ENCODE results near the gene UGT2B7.
"Not testable (repeated sequence)": the region's sequence is repeated elsewhere in the genome, so short reads cannot be mapped to it uniquely, and the experiment has no call there.

UGT2B7 gene

DNA sequence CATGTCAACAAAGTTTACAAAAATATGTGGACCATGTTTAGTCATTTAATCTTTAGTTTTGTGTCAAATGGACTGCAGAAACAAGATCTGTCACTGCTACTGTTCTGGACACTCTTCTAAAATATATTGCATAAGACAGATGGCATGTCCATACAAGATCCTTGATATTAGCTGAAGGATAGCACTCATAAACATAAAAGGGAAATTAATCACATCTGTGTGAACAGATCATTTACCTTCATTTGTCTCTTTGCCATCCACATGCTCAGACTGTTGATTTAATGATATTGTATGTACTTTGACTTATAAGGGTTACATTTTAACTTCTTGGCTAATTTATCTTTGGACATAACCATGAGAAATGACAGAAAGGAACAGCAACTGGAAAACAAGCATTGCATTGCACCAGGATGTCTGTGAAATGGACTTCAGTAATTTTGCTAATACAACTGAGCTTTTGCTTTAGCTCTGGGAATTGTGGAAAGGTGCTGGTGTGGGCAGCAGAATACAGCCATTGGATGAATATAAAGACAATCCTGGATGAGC lies at the start of gene UGT2B7:
TSS of gene UGT2B7 (plus strand) at position 364 of the 546 bp plus-strand sequence. CDS start at position 411, 47 bp downstream.
- Histone ChIP-seq H3K27me3 (ENCODE audit: control insufficient read depth in 1 of 2, insufficient read depth in 2 of 2, low read length in 2 of 2) (no peaks in the 10 kb centered on the region), H3K9ac (ENCODE audit: low read depth in 1 of 2, low read length in 2 of 2) (no peak within 1 kb of the TSS), H3K27ac (ENCODE audit: low read depth, low read length) (no peak within 1 kb of the TSS), H3K4me3 (ENCODE audit: low read depth in 1 of 2, low read length in 2 of 2) (peak within 1 kb of the TSS; percentile 5 to 32), H3K4me1 (ENCODE audit: control insufficient read depth in 1 of 2, insufficient read depth in 2 of 2, low read length in 2 of 2) (peaks cover 3 to 5% of the 10 kb centered on the region in 2 donors), H3K36me3 (ENCODE audit: control insufficient read depth in 1 of 2, insufficient read depth in 2 of 2, low read length in 2 of 2) (no peaks in the 10 kb centered on the region), H3K9me3 (ENCODE audit: control insufficient read depth in 1 of 2, low read length in 2 of 2) (no peaks in the 10 kb centered on the region)

DNA sequence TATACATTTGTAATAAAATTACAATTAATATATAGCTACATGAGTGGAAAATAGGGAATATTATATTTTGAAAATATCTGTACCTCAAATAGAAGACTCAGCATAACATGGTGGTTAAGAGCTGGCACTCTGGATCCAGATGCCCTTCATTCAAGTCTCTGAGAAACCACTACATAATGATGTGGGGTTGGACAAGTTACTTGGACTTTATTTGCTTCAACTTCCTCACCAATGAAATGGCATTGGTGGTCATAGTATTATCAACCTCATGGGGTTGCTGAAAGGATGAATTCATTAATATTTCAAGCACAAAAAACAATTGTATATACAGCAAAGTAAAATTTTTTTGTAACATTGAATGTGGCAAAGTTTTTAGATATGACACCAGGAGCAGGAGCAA lies 46.4 kb upstream of the UGT2B7 start:
- H3K9me3 ChIP-seq (ENCODE audit: control insufficient read depth in 1 of 2, low read length in 2 of 2): no peaks in the 10 kb centered on the region
- no peak overlapping the region for H3K9ac ChIP-seq (ENCODE audit: low read depth in 1 of 2, low read length in 2 of 2)
- H3K27ac ChIP-seq (ENCODE audit: low read depth, low read length): no peak overlapping the region
- H3K4me1 ChIP-seq (ENCODE audit: control insufficient read depth in 1 of 2, insufficient read depth in 2 of 2, low read length in 2 of 2): peaks cover 0 to 3% of the 10 kb centered on the region in 2 donors
- H3K36me3 ChIP-seq (ENCODE audit: control insufficient read depth in 1 of 2, insufficient read depth in 2 of 2, low read length in 2 of 2): no peaks in the 10 kb centered on the region
- H3K4me3 ChIP-seq (ENCODE audit: low read depth in 1 of 2, low read length in 2 of 2): no peak overlapping the region
- no peaks in the 10 kb centered on the region for H3K27me3 ChIP-seq (ENCODE audit: control insufficient read depth in 1 of 2, insufficient read depth in 2 of 2, low read length in 2 of 2)

DNA sequence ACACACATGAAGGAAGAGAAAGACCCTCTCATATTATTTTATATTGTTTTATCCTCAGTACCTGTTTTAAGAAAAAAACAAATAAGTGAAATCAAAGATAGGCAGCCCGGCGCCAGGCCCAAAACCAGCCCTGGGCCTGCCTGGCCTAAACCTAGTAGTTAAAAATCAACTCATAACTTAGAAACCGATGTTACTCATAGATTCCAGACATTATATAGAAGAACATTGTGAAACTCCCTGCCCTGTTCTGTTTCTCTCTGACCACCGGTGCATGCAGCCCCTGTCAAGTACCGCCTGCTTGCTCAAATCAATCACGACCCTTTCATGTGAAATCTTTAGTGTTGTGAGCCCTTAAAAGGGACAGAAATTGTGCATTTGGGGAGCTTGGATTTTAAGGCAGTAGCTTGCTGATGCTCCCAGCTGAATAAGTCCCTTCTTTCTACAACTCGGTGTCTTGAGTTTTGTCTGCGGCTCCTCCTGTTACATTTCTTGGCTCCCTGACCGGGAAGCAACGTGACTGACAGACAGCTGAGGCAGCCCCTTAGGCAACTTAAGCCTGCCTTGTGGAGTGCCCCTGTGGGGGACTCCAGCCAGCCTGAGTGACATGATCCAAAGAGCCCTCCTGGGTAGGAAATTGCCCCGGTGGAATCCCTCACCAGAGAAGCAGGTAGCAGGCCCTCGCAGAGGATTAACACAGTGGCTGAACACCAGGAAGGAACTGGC lies 45.3 kb upstream of the UGT2B7 start:
- H3K27ac ChIP-seq (ENCODE audit: low read depth, low read length); H3K27me3 ChIP-seq (ENCODE audit: control insufficient read depth in 1 of 2, insufficient read depth in 2 of 2, low read length in 2 of 2); H3K4me1 ChIP-seq (ENCODE audit: control insufficient read depth in 1 of 2, insufficient read depth in 2 of 2, low read length in 2 of 2); H3K9ac ChIP-seq (ENCODE audit: low read depth in 1 of 2, low read length in 2 of 2); H3K4me3 ChIP-seq (ENCODE audit: low read depth in 1 of 2, low read length in 2 of 2); H3K9me3 ChIP-seq (ENCODE audit: control insufficient read depth in 1 of 2, low read length in 2 of 2); H3K36me3 ChIP-seq (ENCODE audit: control insufficient read depth in 1 of 2, insufficient read depth in 2 of 2, low read length in 2 of 2): not testable (repeated sequence)

DNA sequence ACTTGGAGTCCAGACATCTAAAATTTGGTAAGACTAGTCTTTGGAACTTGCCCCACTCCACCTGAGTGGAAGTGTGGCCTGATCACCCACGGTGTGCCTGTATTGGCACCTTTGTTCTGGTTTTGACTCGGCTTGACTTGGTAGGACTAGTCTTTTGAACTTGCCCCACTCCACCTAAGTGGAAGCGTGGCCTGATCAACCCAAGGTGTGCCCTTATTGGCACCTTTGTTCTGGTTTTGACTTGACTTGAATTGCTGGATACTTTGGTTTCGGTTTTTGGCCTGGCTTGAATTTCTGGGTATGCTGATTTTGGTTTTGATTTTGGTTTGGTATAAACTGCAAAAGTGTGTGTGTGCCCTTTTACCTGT lies 44.7 kb upstream of the UGT2B7 start:
- Histone ChIP-seq H3K36me3 (ENCODE audit: control insufficient read depth in 1 of 2, insufficient read depth in 2 of 2, low read length in 2 of 2) (no peaks in the 10 kb centered on the region), H3K9me3 (ENCODE audit: control insufficient read depth in 1 of 2, low read length in 2 of 2) (no peaks in the 10 kb centered on the region), H3K27me3 (ENCODE audit: control insufficient read depth in 1 of 2, insufficient read depth in 2 of 2, low read length in 2 of 2) (no peaks in the 10 kb centered on the region), H3K9ac (ENCODE audit: low read depth in 1 of 2, low read length in 2 of 2) (no peak overlapping the region), H3K4me1 (ENCODE audit: control insufficient read depth in 1 of 2, insufficient read depth in 2 of 2, low read length in 2 of 2) (peaks cover 0 to 3% of the 10 kb centered on the region in 2 donors), H3K27ac (ENCODE audit: low read depth, low read length) (no peak overlapping the region), H3K4me3 (ENCODE audit: low read depth in 1 of 2, low read length in 2 of 2) (no peak overlapping the region)

DNA sequence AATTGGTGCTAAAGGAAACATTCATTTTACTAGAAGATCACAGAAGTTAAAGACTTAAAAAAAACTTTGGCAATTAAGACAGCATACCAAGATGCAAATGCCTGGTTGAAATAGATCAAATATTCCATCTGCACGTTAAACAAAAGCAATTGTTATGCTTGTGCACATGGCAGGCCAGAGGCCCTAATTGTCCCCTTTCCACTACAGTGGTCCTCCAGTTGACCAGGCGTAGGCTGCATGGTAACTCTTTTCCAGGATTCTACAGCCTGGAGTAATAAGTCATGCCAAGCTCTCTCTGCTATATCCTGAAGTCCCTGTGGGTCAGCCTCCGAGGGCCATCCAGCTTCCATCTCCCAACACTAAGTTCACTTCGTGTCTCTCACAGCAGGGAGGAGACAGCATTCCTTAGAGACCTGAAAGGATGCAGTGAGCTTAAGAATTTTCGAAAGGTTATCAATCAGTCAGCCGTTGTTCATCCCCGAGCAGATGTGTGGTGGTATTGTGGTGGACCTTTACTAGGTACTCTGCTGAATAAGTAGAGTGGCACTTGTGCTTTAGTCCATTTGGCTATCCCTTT lies 42.9 kb upstream of the UGT2B7 start:
- H3K4me1 ChIP-seq (ENCODE audit: control insufficient read depth in 1 of 2, insufficient read depth in 2 of 2, low read length in 2 of 2); H3K27ac ChIP-seq (ENCODE audit: low read depth, low read length); H3K9ac ChIP-seq (ENCODE audit: low read depth in 1 of 2, low read length in 2 of 2); H3K27me3 ChIP-seq (ENCODE audit: control insufficient read depth in 1 of 2, insufficient read depth in 2 of 2, low read length in 2 of 2); H3K9me3 ChIP-seq (ENCODE audit: control insufficient read depth in 1 of 2, low read length in 2 of 2); H3K4me3 ChIP-seq (ENCODE audit: low read depth in 1 of 2, low read length in 2 of 2); H3K36me3 ChIP-seq (ENCODE audit: control insufficient read depth in 1 of 2, insufficient read depth in 2 of 2, low read length in 2 of 2): not testable (repeated sequence)

DNA sequence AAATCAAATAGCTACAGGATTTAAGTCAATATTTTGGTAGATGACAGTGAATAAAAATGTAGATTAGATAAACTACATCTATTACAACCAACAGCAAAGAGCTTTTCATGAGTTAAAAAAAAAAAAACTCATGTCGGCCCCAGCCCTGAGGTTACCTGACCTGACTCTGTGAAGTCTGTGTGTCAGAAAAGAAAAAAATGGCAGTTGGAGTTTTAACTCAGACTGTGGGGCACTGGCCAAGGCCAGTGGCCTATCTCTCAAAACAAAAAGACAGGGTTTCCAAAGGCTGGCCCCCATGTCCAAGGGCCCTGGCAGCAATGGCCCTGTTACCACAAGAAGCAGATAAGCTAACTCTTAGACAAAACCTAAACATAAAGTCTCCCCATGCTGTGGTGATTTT lies 42.2 kb upstream of the UGT2B7 start:
- H3K36me3 ChIP-seq (ENCODE audit: control insufficient read depth in 1 of 2, insufficient read depth in 2 of 2, low read length in 2 of 2); H3K4me3 ChIP-seq (ENCODE audit: low read depth in 1 of 2, low read length in 2 of 2); H3K27ac ChIP-seq (ENCODE audit: low read depth, low read length); H3K9me3 ChIP-seq (ENCODE audit: control insufficient read depth in 1 of 2, low read length in 2 of 2); H3K27me3 ChIP-seq (ENCODE audit: control insufficient read depth in 1 of 2, insufficient read depth in 2 of 2, low read length in 2 of 2); H3K9ac ChIP-seq (ENCODE audit: low read depth in 1 of 2, low read length in 2 of 2): not testable (repeated sequence)
- peaks cover 9 to 11% of the 10 kb centered on the region in 2 donors for H3K4me1 ChIP-seq (ENCODE audit: control insufficient read depth in 1 of 2, insufficient read depth in 2 of 2, low read length in 2 of 2)

DNA sequence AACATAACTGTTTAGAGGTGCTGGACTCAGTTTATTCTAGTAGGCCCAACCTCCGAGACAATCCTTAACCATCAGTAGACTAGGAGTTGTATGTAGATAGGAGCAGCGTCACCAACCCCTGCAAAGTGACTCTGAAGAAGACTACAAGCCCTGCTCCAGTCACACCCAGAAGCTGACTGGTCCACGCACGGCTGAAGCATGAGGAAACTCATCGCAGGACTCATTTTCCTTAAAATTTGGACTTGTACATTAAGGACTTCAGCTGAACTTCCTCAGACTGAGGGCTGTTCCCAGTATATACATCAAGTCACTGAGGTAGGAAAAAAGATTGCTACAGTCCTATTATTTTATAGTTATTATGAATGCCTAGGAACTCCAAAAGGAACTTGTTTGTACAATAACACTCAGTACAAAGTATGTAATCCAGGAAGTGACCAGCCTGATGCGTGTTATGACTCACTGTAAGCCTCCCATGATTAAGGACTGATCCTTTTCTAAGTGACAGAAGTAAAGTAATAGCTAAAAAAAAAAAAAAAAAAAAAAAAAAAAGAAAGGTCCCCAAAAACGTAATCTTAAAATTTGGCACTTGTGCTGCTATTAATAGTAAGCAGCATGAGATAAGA lies 41.6 kb upstream of the UGT2B7 start:
- Histone ChIP-seq H3K27me3 (ENCODE audit: control insufficient read depth in 1 of 2, insufficient read depth in 2 of 2, low read length in 2 of 2) (no peaks in the 10 kb centered on the region), H3K4me1 (ENCODE audit: control insufficient read depth in 1 of 2, insufficient read depth in 2 of 2, low read length in 2 of 2) (peaks cover 9 to 13% of the 10 kb centered on the region in 2 donors), H3K36me3 (ENCODE audit: control insufficient read depth in 1 of 2, insufficient read depth in 2 of 2, low read length in 2 of 2) (no peaks in the 10 kb centered on the region), H3K4me3 (ENCODE audit: low read depth in 1 of 2, low read length in 2 of 2) (no peak overlapping the region), H3K9ac (ENCODE audit: low read depth in 1 of 2, low read length in 2 of 2) (no peak overlapping the region), H3K9me3 (ENCODE audit: control insufficient read depth in 1 of 2, low read length in 2 of 2) (no peaks in the 10 kb centered on the region), H3K27ac (ENCODE audit: low read depth, low read length) (no peak overlapping the region)

DNA sequence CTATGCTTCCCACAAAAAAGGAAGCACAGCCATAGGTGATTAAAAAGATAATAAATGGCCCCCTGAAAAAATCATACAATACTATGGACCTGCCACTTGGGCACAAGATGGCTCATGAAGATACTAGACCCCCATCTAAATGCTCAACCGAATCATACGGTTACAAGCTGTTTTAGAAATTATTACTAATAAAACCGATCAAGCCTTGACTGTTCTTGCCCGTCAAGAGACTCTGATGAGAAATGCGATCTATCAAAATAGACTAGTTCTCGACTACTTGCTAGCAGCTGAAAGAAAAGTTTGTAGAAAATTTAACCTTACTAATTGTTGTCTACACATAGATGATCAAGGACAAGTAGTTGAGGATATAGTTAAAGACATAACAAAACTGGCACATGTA lies 40.1 kb upstream of the UGT2B7 start:
- Histone ChIP-seq H3K9me3 (ENCODE audit: control insufficient read depth in 1 of 2, low read length in 2 of 2) (no peaks in the 10 kb centered on the region), H3K4me1 (ENCODE audit: control insufficient read depth in 1 of 2, insufficient read depth in 2 of 2, low read length in 2 of 2) (peaks cover 9 to 13% of the 10 kb centered on the region in 2 donors), H3K27ac (ENCODE audit: low read depth, low read length) (no peak overlapping the region), H3K36me3 (ENCODE audit: control insufficient read depth in 1 of 2, insufficient read depth in 2 of 2, low read length in 2 of 2) (no peaks in the 10 kb centered on the region), H3K9ac (ENCODE audit: low read depth in 1 of 2, low read length in 2 of 2) (no peak overlapping the region), H3K4me3 (ENCODE audit: low read depth in 1 of 2, low read length in 2 of 2) (no peak overlapping the region), H3K27me3 (ENCODE audit: control insufficient read depth in 1 of 2, insufficient read depth in 2 of 2, low read length in 2 of 2) (no peaks in the 10 kb centered on the region)

- H3K27me3 ChIP-seq (ENCODE audit: control insufficient read depth in 1 of 2, insufficient read depth in 2 of 2, low read length in 2 of 2): no peaks in the 10 kb centered on the region
- H3K4me1 ChIP-seq (ENCODE audit: control insufficient read depth in 1 of 2, insufficient read depth in 2 of 2, low read length in 2 of 2): peaks cover 9 to 13% of the 10 kb centered on the region in 2 donors
- H3K4me3 ChIP-seq (ENCODE audit: low read depth in 1 of 2, low read length in 2 of 2): peak overlapping the region in 1 of 2 donors; percentile 44
- H3K9me3 ChIP-seq (ENCODE audit: control insufficient read depth in 1 of 2, low read length in 2 of 2): no peaks in the 10 kb centered on the region
- H3K27ac ChIP-seq (ENCODE audit: low read depth, low read length): no peak overlapping the region
- no peaks in the 10 kb centered on the region for H3K36me3 ChIP-seq (ENCODE audit: control insufficient read depth in 1 of 2, insufficient read depth in 2 of 2, low read length in 2 of 2)
- H3K9ac ChIP-seq (ENCODE audit: low read depth in 1 of 2, low read length in 2 of 2): peak overlapping the region in 1 of 2 donors; percentile 48
Observed at GRCh38 chr4:69056921-69057550, 39.2 kb upstream of the UGT2B7 start.

All from duodenal mucosa (tissue), 2 donors.